ENCODE data around the gene GLRX5.

DNA sequence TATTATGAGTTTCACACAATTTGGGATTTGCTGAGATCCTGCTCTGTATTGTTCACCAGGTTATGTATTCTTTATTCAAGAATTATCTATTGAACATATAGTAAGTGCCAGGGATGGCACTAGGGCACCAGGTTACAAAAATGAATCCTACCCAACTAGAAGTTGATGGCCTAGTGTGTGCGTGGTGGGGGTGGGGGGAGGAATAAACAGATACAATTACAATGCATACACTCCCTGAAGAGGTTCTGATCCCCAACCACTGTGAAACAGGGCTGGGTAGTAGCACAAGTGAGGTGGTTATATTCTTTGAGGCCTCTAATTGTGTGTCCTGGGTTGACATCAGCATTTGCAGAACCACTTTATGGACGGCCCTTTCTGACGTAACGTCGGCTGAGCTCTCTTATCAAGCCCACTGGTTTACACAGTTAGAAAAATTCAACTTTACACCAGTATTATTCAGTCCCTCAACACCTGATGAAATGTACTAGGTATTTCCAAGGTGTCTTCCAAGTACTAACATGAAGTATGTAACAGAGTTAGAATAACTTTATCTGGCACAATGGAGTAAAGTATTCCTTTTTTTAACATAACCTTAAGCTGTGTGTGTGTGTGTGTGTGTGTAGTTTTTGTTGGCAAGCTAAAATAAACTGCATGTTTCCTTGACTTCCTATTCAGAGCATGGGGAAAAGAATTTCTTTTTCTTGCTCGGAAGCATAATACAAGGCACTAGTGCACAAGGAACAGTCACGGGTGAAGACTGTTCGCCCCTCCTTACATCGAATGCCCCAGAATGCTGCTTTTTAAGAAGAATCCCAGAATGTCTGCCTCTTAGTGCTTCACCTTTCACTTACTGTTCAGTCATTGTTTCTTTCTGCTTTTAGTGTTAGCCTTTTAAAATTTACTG is 8.1 kb upstream of the GLRX5 start:
- TF ChIP-seq, protein P1, sequence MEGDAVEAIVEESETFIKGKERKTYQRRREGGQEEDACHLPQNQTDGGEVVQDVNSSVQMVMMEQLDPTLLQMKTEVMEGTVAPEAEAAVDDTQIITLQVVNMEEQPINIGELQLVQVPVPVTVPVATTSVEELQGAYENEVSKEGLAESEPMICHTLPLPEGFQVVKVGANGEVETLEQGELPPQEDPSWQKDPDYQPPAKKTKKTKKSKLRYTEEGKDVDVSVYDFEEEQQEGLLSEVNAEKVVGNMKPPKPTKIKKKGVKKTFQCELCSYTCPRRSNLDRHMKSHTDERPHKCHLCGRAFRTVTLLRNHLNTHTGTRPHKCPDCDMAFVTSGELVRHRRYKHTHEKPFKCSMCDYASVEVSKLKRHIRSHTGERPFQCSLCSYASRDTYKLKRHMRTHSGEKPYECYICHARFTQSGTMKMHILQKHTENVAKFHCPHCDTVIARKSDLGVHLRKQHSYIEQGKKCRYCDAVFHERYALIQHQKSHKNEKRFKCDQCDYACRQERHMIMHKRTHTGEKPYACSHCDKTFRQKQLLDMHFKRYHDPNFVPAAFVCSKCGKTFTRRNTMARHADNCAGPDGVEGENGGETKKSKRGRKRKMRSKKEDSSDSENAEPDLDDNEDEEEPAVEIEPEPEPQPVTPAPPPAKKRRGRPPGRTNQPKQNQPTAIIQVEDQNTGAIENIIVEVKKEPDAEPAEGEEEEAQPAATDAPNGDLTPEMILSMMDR (conservative IDR thresholded peaks at IDR 0.05; ENCODE audit: low read depth, low read length), result no peak
- no peak for TF ChIP-seq EZH2 (IDR thresholded peaks at IDR 0.05; ENCODE audit: borderline replicate concordance, low read depth, low read length, poor library complexity, severe bottlenecking)
